ENCODE data around the gene HOXD9. TPM values are rescaled to one million over a fixed set of nuclear protein-coding genes. Genes with fewer than 3 reads are reported as not detected.
A peak's percentile ranks its signal among the peaks of the same experiment; 100 is the strongest.

HOXD9 gene
- total and polyA plus RNA-seq, 2 of the 8 experiments (the other 6 are each of a cell fraction or from before 2014, with no cell fraction given): not detected

GRCh38 chr2:176085861-176086771 is 36.4 kb upstream of the HOXD9 start:
- no peak overlapping the region for H3K23ac ChIP-seq (ENCODE audit: insufficient read length)
- no peak overlapping the region for H2BK5ac ChIP-seq (ENCODE audit: low read depth, low read length)
- 4% methylated on average over 45 of the region's 46 CpGs; no CpG with 5 or more reads in 1 of the 2 experiments for WGBS, 2 experiments (ENCODE audit: extremely low coverage in 1 of 2, insufficient coverage in 1 of 2, insufficient read length in 1 of 2, insufficient replicate concordance in 2 of 2, low coverage in 1 of 2, low lambda C conversion rate in 2 of 2, missing lambda C conversion rate in 1 of 2)
- no peak overlapping the region for H2BK15ac ChIP-seq (ENCODE audit: low read length)
- H3K23me2 ChIP-seq (ENCODE audit: low read depth, low read length): peaks cover 2% of the 10 kb centered on the region; the same call in 1 of the 2 replicates
- H4K5ac ChIP-seq (ENCODE audit: insufficient read length, low read depth, low read length): no peak overlapping the region
- peak overlapping the region in 3 of 4 experiments; percentile 1 to 52 (median 14); a peak in 4 of 8 replicates for H3K4me3 ChIP-seq (ENCODE audit: extremely low read depth in 1 of 4, insufficient read depth in 2 of 4, low read depth in 3 of 4, low read length in 4 of 4)
- H3K14ac ChIP-seq (ENCODE audit: insufficient read length): no peak overlapping the region
- no peak overlapping the region for H2AK5ac ChIP-seq (ENCODE audit: low read depth, low read length)
- peaks cover 97 to 100% (median 100%) of the 10 kb centered on the region in 4 experiments for H3K27me3 ChIP-seq (replicated peaks in 1 of 4; ENCODE audit: control insufficient read depth in 3 of 4, extremely low read depth in 1 of 4, insufficient read depth in 3 of 4, low read length in 3 of 4)
- peak overlapping the region; percentile 4 to 69 for H3K4me2 ChIP-seq (ENCODE audit: insufficient read depth in 1 of 2, low read depth in 2 of 2, low read length in 2 of 2)
- no peak overlapping the region for H2BK12ac ChIP-seq (ENCODE audit: low read depth, low read length)
- H3K79me1 ChIP-seq (ENCODE audit: low read depth, low read length): no peaks in the 10 kb centered on the region
- no peaks in the 10 kb centered on the region for H3K79me2 ChIP-seq (ENCODE audit: control insufficient read depth in 1 of 2, insufficient read depth in 2 of 2, low read length in 2 of 2)
- no peak overlapping the region for H3K9ac ChIP-seq (replicated peaks in 1 of 4; ENCODE audit: extremely low read depth in 1 of 4, low read depth in 3 of 4, low read length in 3 of 4)
- H4K91ac ChIP-seq (replicated peaks; ENCODE audit: insufficient read length, low read length): no peak overlapping the region
- H3K9me3 ChIP-seq (ENCODE audit: insufficient read depth in 2 of 2, low read depth in 1 of 2, low read length in 1 of 2): no peaks in the 10 kb centered on the region
- no peak overlapping the region for H3K4ac ChIP-seq (replicated peaks; ENCODE audit: insufficient read length, low read depth, low read length)
- peaks cover 0 to 7% (median 0%) of the 10 kb centered on the region in 4 experiments; a peak in 1 of 8 replicates for H3K36me3 ChIP-seq (ENCODE audit: control insufficient read depth in 2 of 4, insufficient read depth in 4 of 4, low read length in 3 of 4)
- ChIA-PET CTCF (ENCODE audit: partially characterized antibody) (interaction anchor here (0.7 to 7.8 kb wide), 25 partner anchors 10 to 833 kb away, joined by 3 to 130 read pairs (median 3); partner anchors contain the start of gene HOXD12), POLR2A (ENCODE audit: partially characterized antibody) (interaction anchor here (1.7 kb wide), 1 partner anchor 10 kb away, joined by 8 read pairs; no protein-coding TSS in a partner anchor)
- H3K27ac ChIP-seq (ENCODE audit: low read depth, low read length): no peak overlapping the region
- H3K4me1 ChIP-seq (replicated peaks in 1 of 4; ENCODE audit: control insufficient read depth in 3 of 4, insufficient read depth in 4 of 4, low read length in 3 of 4): peaks cover 0 to 19% (median 8%) of the 10 kb centered on the region in 4 experiments; a peak in 5 of 7 replicates
- H4K8ac ChIP-seq (ENCODE audit: extremely low read depth, insufficient read depth, low read length): peak overlapping the region; percentile 18; the same call in 1 of the 2 replicates
- H2BK20ac ChIP-seq (ENCODE audit: low read length): no peak overlapping the region
- H2BK120ac ChIP-seq (replicated peaks; ENCODE audit: low read depth, low read length): no peak overlapping the region
- peaks cover 15 to 35% of the 10 kb centered on the region in 2 experiments for H4K20me1 ChIP-seq (replicated peaks in 1 of 2; ENCODE audit: control insufficient read depth in 1 of 2, insufficient read depth in 2 of 2, low read length in 2 of 2)
- H2AFZ ChIP-seq (ENCODE audit: low read length): no peak overlapping the region
- DNase-seq (ENCODE audit: low read depth in 1 of 2, low spot score in 2 of 2) (peak in 1 of 2 experiments; percentile 73), FAIRE-seq (no peak)
- no peak overlapping the region for H3K56ac ChIP-seq (replicated peaks; ENCODE audit: insufficient read length, low read depth, low read length)
- no peak overlapping the region for H3K18ac ChIP-seq (ENCODE audit: extremely low read depth, low read length)
- TF ChIP-seq KDM5A (IDR thresholded peaks at IDR 0.05; ENCODE audit: low read length) (no peak), CHD1 (IDR thresholded peaks at IDR 0.05; ENCODE audit: low read depth, low read length) (no peak), ATF2 (IDR thresholded peaks at IDR 0.05; ENCODE audit: low read length) (no peak), RFX5 (IDR thresholded peaks at IDR 0.05; ENCODE audit: borderline replicate concordance, low read depth, low read length) (no peak), HDAC2 (IDR thresholded peaks at IDR 0.05; ENCODE audit: borderline replicate concordance in 1 of 2, low read depth in 2 of 2, low read length in 2 of 2) (peak; percentile 13 to 71; a peak in 1 of 4 replicates)
